NCI-H2227 treated with DMSO at 0.1 percent for 48 hours (cell line): ENCODE measurements around the gene TTLL9.

ENCODE experiments used
- DNase-seq: peaks from one replicate; lab custom pipeline; 2025; lab: John Stamatoyannopoulos, UW

TTLL9 gene

GRCh38 chr20:31859266-31859997, 11.0 kb upstream of the TTLL9 start:
- no peak for DNase-seq

GRCh38 chr20:31859998-31860380, 10.4 kb upstream of the TTLL9 start:
- DNase-seq, result no peak

- DNase-seq, result no peak
Observed at GRCh38 chr20:31860390-31861134, 9.9 kb upstream of the TTLL9 start.

- peak; percentile 53 for DNase-seq
Observed at GRCh38 chr20:31861135-31861384, 9.4 kb upstream of the TTLL9 start.

GRCh38 chr20:31861385-31862156, 8.9 kb upstream of the TTLL9 start:
- DNase-seq, result peak; percentile 74

- DNase-seq, result no peak
Observed at GRCh38 chr20:31862157-31862470, 8.3 kb upstream of the TTLL9 start.

GRCh38 chr20:31862506-31862905, 7.9 kb upstream of the TTLL9 start:
- DNase-seq, result no peak

- DNase-seq, result no peak
Observed at GRCh38 chr20:31863296-31864085, 6.9 kb upstream of the TTLL9 start.

GRCh38 chr20:31864521-31865400, 5.7 kb upstream of the TTLL9 start:
- DNase-seq, result no peak

GRCh38 chr20:31866221-31866620, 4.2 kb upstream of the TTLL9 start:
- DNase-seq, result no peak

- no peak for DNase-seq
Observed at GRCh38 chr20:31868853-31869672, 1.4 kb upstream of the TTLL9 start.

- no peak for DNase-seq
Observed at GRCh38 chr20:31869673-31869941, 827 bp upstream of the TTLL9 start.

GRCh38 chr20:31870726-31871617, 538 bp downstream of the TTLL9 start:
- DNase-seq, result peak; percentile 10

- no peak for DNase-seq
Observed at GRCh38 chr20:31871618-31871954, 1.2 kb downstream of the TTLL9 start.

GRCh38 chr20:31872406-31872805, 2.0 kb downstream of the TTLL9 start:
- no peak for DNase-seq

- DNase-seq, result no peak
Observed at GRCh38 chr20:31875671-31876070, 5.2 kb downstream of the TTLL9 start.

GRCh38 chr20:31877684-31878083, 7.2 kb downstream of the TTLL9 start:
- no peak for DNase-seq

GRCh38 chr20:31879143-31879987, 8.9 kb downstream of the TTLL9 start:
- peak; percentile 96 for DNase-seq

- no peak for DNase-seq
Observed at GRCh38 chr20:31881945-31882344, 11.5 kb downstream of the TTLL9 start.
